Fibroblast of lung (primary cell): Measurements from ENCODE around the gene PON1. TPM values are rescaled to one million over a fixed set of nuclear protein-coding genes. Genes with fewer than 3 reads are reported as not detected.

ENCODE experiments used
- DNase-seq, 2 donors: peaks; one replicate each; pipeline versions ENCODE4 v3.0.0 to v3.0.0-alpha.2; 2010; ENCODE audit warnings: low read depth in 2 of 2
- H2AFZ ChIP-seq: 2 replicates; pipeline ENCODE4 v1.5.1; 2012; ENCODE audit warnings: low read length, control low read depth, inconsistent platforms
- H3K27ac ChIP-seq: 2 replicates; pipeline ENCODE4 v1.5.1; 2011; ENCODE audit warnings: low read length, control low read depth; ENCODE audit not compliant: insufficient read depth
- H3K27me3 ChIP-seq: 2 replicates; pipeline ENCODE4 v1.5.1; 2011; ENCODE audit warnings: mild to moderate bottlenecking, low read length; ENCODE audit not compliant: control insufficient read depth, insufficient read depth
- H3K36me3 ChIP-seq: 2 replicates; pipeline ENCODE4 v1.5.1; 2011; ENCODE audit warnings: low read length; ENCODE audit not compliant: control insufficient read depth, insufficient read depth
- H3K4me1 ChIP-seq: 2 replicates; pipeline ENCODE4 v1.5.1; 2011; ENCODE audit warnings: low read length; ENCODE audit not compliant: control insufficient read depth, insufficient read depth; ENCODE audit errors: extremely low read depth
- H3K4me2 ChIP-seq: 2 replicates; pipeline ENCODE4 v1.5.1; 2011; ENCODE audit warnings: low read length, control low read depth; ENCODE audit not compliant: insufficient read depth; ENCODE audit errors: extremely low read depth
- H3K4me3 ChIP-seq, 4 experiments: fragments of 200-600 bp in 1 of 4; sonication (generic) in 1 of 4; replicated peaks in 1 of 4; 2 replicates each; pipeline ENCODE4 v1.5.1; 2011 to 2016; ENCODE audit warnings: low read length in 4 of 4, low read depth in 3 of 4, mild to moderate bottlenecking in 3 of 4, control low read depth in 2 of 4, inconsistent platforms in 1 of 4, mixed read lengths in 1 of 4; ENCODE audit not compliant: insufficient read depth in 1 of 4; ENCODE audit errors: control extremely low read depth in 1 of 4
- H3K79me2 ChIP-seq: 2 replicates; pipeline ENCODE4 v1.5.1; 2012; ENCODE audit warnings: mild to moderate bottlenecking, low read length, inconsistent platforms; ENCODE audit not compliant: control insufficient read depth, insufficient read depth
- H3K9ac ChIP-seq: 2 replicates; pipeline ENCODE4 v1.5.1; 2011; ENCODE audit warnings: mild to moderate bottlenecking, low read length, control low read depth; ENCODE audit not compliant: insufficient read depth
- H3K9me3 ChIP-seq: 2 replicates; pipeline ENCODE4 v1.5.1; 2012; ENCODE audit warnings: low read depth, low read length; ENCODE audit not compliant: control insufficient read depth, insufficient read depth
- H4K20me1 ChIP-seq: 2 replicates; pipeline ENCODE4 v1.5.1; 2011; ENCODE audit warnings: low read length; ENCODE audit not compliant: control insufficient read depth, insufficient read depth; ENCODE audit errors: extremely low read depth
- EZH2 ChIP-seq: IDR thresholded peaks from 2 replicates; pipeline ENCODE4 v1.5.1; 2012; ENCODE audit warnings: low read length, control low read depth, mild to moderate bottlenecking; ENCODE audit errors: missing control alignments
- polyA plus RNA-seq, 2 donors: library from polyadenylated mRNA; depleted of rRNA in 1 of 2; stranded (reverse) in 1 of 2; unstranded in 1 of 2; fragments of >200 nt; gene quantifications; 2 replicates each; pipeline ENCODE4 v1.2.1, GENCODE V29; 2011 to 2012; ENCODE audit warnings: missing spikeins in 1 of 2
- total RNA-seq: library from RNA; depleted of rRNA; stranded (reverse); fragments of >200 nt; gene quantifications from 2 replicates; pipeline ENCODE4 v1.2.1, GENCODE V29; 2014
- TF ChIP-seq, protein P1 (sequence below), 2 donors: IDR thresholded peaks in 1 of 2; conservative IDR thresholded peaks in 1 of 2; 1 replicate in 1 of 2; 2 replicates in 1 of 2; pipeline ENCODE4 v1.5.1; 2011 to 2012; ENCODE audit warnings: low read length in 2 of 2, control low read depth in 1 of 2, inconsistent platforms in 1 of 2, low read depth in 1 of 2, mild to moderate bottlenecking in 1 of 2

Gene PON1
- total and polyA plus RNA-seq, 2 donors (not counting 1 experiment from before 2014, with no cell fraction given) = not detected

DNA sequence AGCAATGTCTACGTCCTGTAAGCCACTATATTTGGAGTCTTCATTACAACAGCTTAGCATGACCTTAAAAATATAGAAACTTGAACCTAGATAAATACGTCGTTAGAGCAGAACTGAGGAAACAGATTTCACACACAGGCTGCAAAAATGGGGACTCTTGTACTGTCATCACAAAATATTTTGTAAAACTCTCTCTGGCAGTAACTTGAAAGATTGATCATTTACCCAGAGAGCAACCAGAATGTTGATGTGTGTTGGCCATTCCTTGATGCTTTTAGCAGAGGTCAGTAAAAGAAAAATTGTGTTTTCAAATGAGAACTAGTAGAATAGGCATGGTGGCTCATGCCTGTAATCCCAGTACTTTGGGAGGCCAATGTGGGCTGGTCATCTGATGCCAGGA is 14.5 kb upstream of the PON1 start:
- DNase-seq = no peak
- H3K9me3 ChIP-seq = no peaks in the 10 kb centered on the region

DNA sequence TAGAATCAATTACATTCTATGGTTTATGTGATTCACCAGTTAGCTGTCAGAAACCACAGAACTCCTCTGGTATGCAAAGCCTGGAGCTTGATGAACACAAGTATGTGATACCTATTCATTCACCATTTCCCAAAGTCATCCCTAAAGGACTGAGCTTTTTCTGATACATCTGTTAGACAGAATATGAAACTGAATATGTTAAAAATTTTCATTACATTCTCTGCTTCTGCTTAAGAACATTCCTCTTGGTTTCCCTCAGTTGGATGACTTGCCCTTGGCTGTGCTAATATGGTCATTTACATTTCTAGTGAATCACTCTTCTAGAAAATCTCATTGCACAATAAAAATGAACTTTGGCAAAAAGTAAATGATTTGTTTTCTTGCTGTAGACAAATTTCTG is 10.8 kb upstream of the PON1 start:
- H3K79me2 ChIP-seq = no peaks in the 10 kb centered on the region
- no peak overlapping the region for H3K27ac ChIP-seq
- H3K4me2 ChIP-seq = no peak overlapping the region
- H2AFZ ChIP-seq = no peak overlapping the region
- DNase-seq = peak; percentile 57 to 93
- H3K4me3 ChIP-seq = no peak overlapping the region
- no peaks in the 10 kb centered on the region for H3K36me3 ChIP-seq
- no peaks in the 10 kb centered on the region for H4K20me1 ChIP-seq
- peaks cover 8% of the 10 kb centered on the region for H3K4me1 ChIP-seq
- H3K9me3 ChIP-seq = no peaks in the 10 kb centered on the region
- TF ChIP-seq, protein P1, sequence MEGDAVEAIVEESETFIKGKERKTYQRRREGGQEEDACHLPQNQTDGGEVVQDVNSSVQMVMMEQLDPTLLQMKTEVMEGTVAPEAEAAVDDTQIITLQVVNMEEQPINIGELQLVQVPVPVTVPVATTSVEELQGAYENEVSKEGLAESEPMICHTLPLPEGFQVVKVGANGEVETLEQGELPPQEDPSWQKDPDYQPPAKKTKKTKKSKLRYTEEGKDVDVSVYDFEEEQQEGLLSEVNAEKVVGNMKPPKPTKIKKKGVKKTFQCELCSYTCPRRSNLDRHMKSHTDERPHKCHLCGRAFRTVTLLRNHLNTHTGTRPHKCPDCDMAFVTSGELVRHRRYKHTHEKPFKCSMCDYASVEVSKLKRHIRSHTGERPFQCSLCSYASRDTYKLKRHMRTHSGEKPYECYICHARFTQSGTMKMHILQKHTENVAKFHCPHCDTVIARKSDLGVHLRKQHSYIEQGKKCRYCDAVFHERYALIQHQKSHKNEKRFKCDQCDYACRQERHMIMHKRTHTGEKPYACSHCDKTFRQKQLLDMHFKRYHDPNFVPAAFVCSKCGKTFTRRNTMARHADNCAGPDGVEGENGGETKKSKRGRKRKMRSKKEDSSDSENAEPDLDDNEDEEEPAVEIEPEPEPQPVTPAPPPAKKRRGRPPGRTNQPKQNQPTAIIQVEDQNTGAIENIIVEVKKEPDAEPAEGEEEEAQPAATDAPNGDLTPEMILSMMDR (conservative IDR thresholded peaks at IDR 0.05 in 1 of 2, IDR thresholded peaks at IDR 0.05 in 1 of 2; ENCODE audit: low read depth in 1 of 2, low read length in 2 of 2) = no peak
- TF ChIP-seq EZH2 = no peak
- no peak overlapping the region for H3K9ac ChIP-seq
- no peaks in the 10 kb centered on the region for H3K27me3 ChIP-seq

More for the DNA sequence above, 14.5 kb upstream of the PON1 start:
- no peak overlapping the region for H3K4me2 ChIP-seq
- no peak overlapping the region for H3K9ac ChIP-seq
- no peaks in the 10 kb centered on the region for H3K79me2 ChIP-seq
- no peaks in the 10 kb centered on the region for H3K27me3 ChIP-seq
- no peak overlapping the region for H3K27ac ChIP-seq
- H4K20me1 ChIP-seq = no peaks in the 10 kb centered on the region
- no peak overlapping the region for H3K4me3 ChIP-seq
- TF ChIP-seq, protein P1 (conservative IDR thresholded peaks at IDR 0.05 in 1 of 2, IDR thresholded peaks at IDR 0.05 in 1 of 2; ENCODE audit: low read depth in 1 of 2, low read length in 2 of 2) = no peak
- TF ChIP-seq EZH2 = no peak
- H2AFZ ChIP-seq = no peak overlapping the region
- H3K4me1 ChIP-seq = peaks cover 8% of the 10 kb centered on the region
- H3K36me3 ChIP-seq = no peaks in the 10 kb centered on the region

DNA sequence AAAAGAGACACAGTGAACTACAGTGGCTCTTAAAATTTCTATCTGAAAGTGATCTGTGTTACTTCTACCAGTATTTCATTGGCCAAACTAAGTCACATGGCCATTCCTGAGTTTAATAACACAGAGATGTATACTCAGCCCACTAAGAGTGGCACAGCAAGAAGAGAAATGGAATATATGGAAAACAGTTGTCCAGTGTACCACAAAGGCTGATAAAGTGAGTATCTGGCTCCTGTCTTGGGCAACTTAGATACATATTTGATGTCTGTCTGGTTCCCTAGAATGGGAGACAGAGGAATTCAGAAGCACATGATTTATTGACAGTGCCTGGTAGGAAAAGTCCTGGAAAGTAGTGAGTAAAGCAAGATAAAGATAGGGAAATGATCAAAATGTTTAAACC is 10.1 kb upstream of the PON1 start:
- H4K20me1 ChIP-seq = no peaks in the 10 kb centered on the region
- no peak overlapping the region for H3K27ac ChIP-seq
- no peaks in the 10 kb centered on the region for H3K9me3 ChIP-seq
- H3K9ac ChIP-seq = no peak overlapping the region
- H3K36me3 ChIP-seq = no peaks in the 10 kb centered on the region
- no peak overlapping the region for H3K4me3 ChIP-seq
- no peak for TF ChIP-seq EZH2
- TF ChIP-seq, protein P1 (conservative IDR thresholded peaks at IDR 0.05 in 1 of 2, IDR thresholded peaks at IDR 0.05 in 1 of 2; ENCODE audit: low read depth in 1 of 2, low read length in 2 of 2) = no peak
- no peak overlapping the region for H3K4me2 ChIP-seq
- DNase-seq = peak in 1 of 2 donors; percentile 42
- H2AFZ ChIP-seq = no peak overlapping the region
- no peaks in the 10 kb centered on the region for H3K79me2 ChIP-seq
- peaks cover 8% of the 10 kb centered on the region for H3K4me1 ChIP-seq
- no peaks in the 10 kb centered on the region for H3K27me3 ChIP-seq
